ENCODE measurements around the gene ITGBL1. TPM values are rescaled to one million over a fixed set of nuclear protein-coding genes. Genes with fewer than 3 reads are reported as not detected.

The ITGBL1 gene
- total RNA-seq, 1 experiment from 2014 or later, result not detected

GRCh38 chr13:101673360-101674105, 221.1 kb downstream of the ITGBL1 start:
- no peak for TF ChIP-seq CTCF (IDR thresholded peaks at IDR 0.05; ENCODE audit: unreplicated experiment)
- H3K27me3 Mint-ChIP-seq (ENCODE audit: unreplicated experiment), result no peaks in the 10 kb centered on the region
- no peaks in the 10 kb centered on the region for H3K4me1 Mint-ChIP-seq (ENCODE audit: low read depth, unreplicated experiment)
- no TSS peak for BruUV-seq (replicated peaks)
- no peak overlapping the region for H3K4me3 Mint-ChIP-seq (ENCODE audit: low read depth, unreplicated experiment)
- DNase-seq, result no peak
- no peaks in the 10 kb centered on the region for H3K36me3 Mint-ChIP-seq (ENCODE audit: insufficient read depth, unreplicated experiment)
- CTCF ChIA-PET, result no interaction called here
- no peak overlapping the region for H3K27ac Mint-ChIP-seq (ENCODE audit: unreplicated experiment)
- no peaks in the 10 kb centered on the region for H3K9me3 Mint-ChIP-seq (ENCODE audit: low read depth, unreplicated experiment)
- intact Hi-C loops (cut with micrococcal nuclease; ENCODE audit: unreplicated experiment), result no loop called here

GRCh38 chr13:101681834-101682233, 229.4 kb downstream of the ITGBL1 start:
- CTCF ChIA-PET, result no interaction called here
- Mint-ChIP-seq H3K4me3 (ENCODE audit: low read depth, unreplicated experiment) (peak overlapping the region; percentile 8), H3K4me1 (ENCODE audit: low read depth, unreplicated experiment) (peaks cover 10% of the 10 kb centered on the region), H3K36me3 (ENCODE audit: insufficient read depth, unreplicated experiment) (no peaks in the 10 kb centered on the region), H3K27ac (ENCODE audit: unreplicated experiment) (no peak overlapping the region), H3K27me3 (ENCODE audit: unreplicated experiment) (no peaks in the 10 kb centered on the region), H3K9me3 (ENCODE audit: low read depth, unreplicated experiment) (no peaks in the 10 kb centered on the region)
- no peak for TF ChIP-seq CTCF (IDR thresholded peaks at IDR 0.05; ENCODE audit: unreplicated experiment)
- DNase-seq, result no peak
- intact Hi-C loops (cut with micrococcal nuclease; ENCODE audit: unreplicated experiment), result no loop called here
- no TSS peak for BruUV-seq (replicated peaks)

GRCh38 chr13:101686003-101686402, 233.5 kb downstream of the ITGBL1 start:
- DNase-seq, result no peak
- CTCF ChIA-PET, result no interaction called here
- no peaks in the 10 kb centered on the region for H3K27me3 Mint-ChIP-seq (ENCODE audit: unreplicated experiment)
- H3K27ac Mint-ChIP-seq (ENCODE audit: unreplicated experiment), result no peak overlapping the region
- no peaks in the 10 kb centered on the region for H3K36me3 Mint-ChIP-seq (ENCODE audit: insufficient read depth, unreplicated experiment)
- no TSS peak for BruUV-seq (replicated peaks)
- no peak for TF ChIP-seq CTCF (IDR thresholded peaks at IDR 0.05; ENCODE audit: unreplicated experiment)
- no peaks in the 10 kb centered on the region for H3K9me3 Mint-ChIP-seq (ENCODE audit: low read depth, unreplicated experiment)
- H3K4me3 Mint-ChIP-seq (ENCODE audit: low read depth, unreplicated experiment), result no peak overlapping the region
- H3K4me1 Mint-ChIP-seq (ENCODE audit: low read depth, unreplicated experiment), result peaks cover 10% of the 10 kb centered on the region
- intact Hi-C loops (cut with micrococcal nuclease; ENCODE audit: unreplicated experiment), result no loop called here

GRCh38 chr13:101690871-101691270, 238.4 kb downstream of the ITGBL1 start:
- Mint-ChIP-seq H3K4me1 (ENCODE audit: low read depth, unreplicated experiment) (no peaks in the 10 kb centered on the region), H3K27me3 (ENCODE audit: unreplicated experiment) (no peaks in the 10 kb centered on the region), H3K36me3 (ENCODE audit: insufficient read depth, unreplicated experiment) (no peaks in the 10 kb centered on the region), H3K4me3 (ENCODE audit: low read depth, unreplicated experiment) (no peak overlapping the region), H3K9me3 (ENCODE audit: low read depth, unreplicated experiment) (no peaks in the 10 kb centered on the region), H3K27ac (ENCODE audit: unreplicated experiment) (no peak overlapping the region)
- intact Hi-C loops (cut with micrococcal nuclease; ENCODE audit: unreplicated experiment), result no loop called here
- no peak for DNase-seq
- no TSS peak for BruUV-seq (replicated peaks)
- CTCF ChIA-PET, result no interaction called here
- TF ChIP-seq CTCF (IDR thresholded peaks at IDR 0.05; ENCODE audit: unreplicated experiment), result no peak

Data from Calu3 (cell line).